AG09319 (cell line): ENCODE measurements around the gene SLC39A11.

Experiments used
- DNase-seq: peaks from one replicate; pipeline ENCODE4 v3.0.0-alpha.2; 2010; ENCODE audit warnings: low read depth; ENCODE audit errors: extremely low read depth
- CTCF ChIP-seq: IDR thresholded peaks from 2 replicates; pipeline ENCODE4 v1.5.1; 2011; ENCODE audit warnings: low read depth, mild to moderate bottlenecking, inconsistent platforms, low read length, moderate library complexity

SLC39A11 gene

GRCh38 chr17:72950242-72950931, 142.1 kb downstream of the SLC39A11 start:
- TF ChIP-seq CTCF, result no peak
- DNase-seq, result no peak

- TF ChIP-seq CTCF, result no peak
- DNase-seq, result no peak
Measured at GRCh38 chr17:72948115-72948514, 144.4 kb downstream of the SLC39A11 start.

GRCh38 chr17:72947475-72947874, 145.0 kb downstream of the SLC39A11 start:
- TF ChIP-seq CTCF, result no peak
- no peak for DNase-seq

GRCh38 chr17:72946696-72947095, 145.8 kb downstream of the SLC39A11 start:
- no peak for TF ChIP-seq CTCF
- no peak for DNase-seq

GRCh38 chr17:72946156-72946555, 146.3 kb downstream of the SLC39A11 start:
- TF ChIP-seq CTCF, result no peak

GRCh38 chr17:72945473-72945872, 147.0 kb downstream of the SLC39A11 start:
- no peak for TF ChIP-seq CTCF
- no peak for DNase-seq

More at GRCh38 chr17:72946156-72946555, 146.3 kb downstream of the SLC39A11 start:
- DNase-seq, result no peak

- no peak for TF ChIP-seq CTCF
- DNase-seq, result no peak
Measured at GRCh38 chr17:72943826-72944689, 148.4 kb downstream of the SLC39A11 start.
